GM21786 (cell line): ENCODE data around the gene KLHL30.

ENCODE experiments used
- ATAC-seq: cut with Tn5 transposase; IDR thresholded peaks from one replicate; pipeline ENCODE4 v1.9.1; 2021; ENCODE audit not compliant: unreplicated experiment

KLHL30 gene

GRCh38 chr2:238130111-238130695 lies 8.3 kb upstream of the KLHL30 start:
- ATAC-seq, result no peak

- no peak for ATAC-seq
Observed at GRCh38 chr2:238130696-238131628, 7.5 kb upstream of the KLHL30 start.

- no peak for ATAC-seq
Observed at GRCh38 chr2:238131761-238132462, 6.6 kb upstream of the KLHL30 start.

- ATAC-seq, result no peak
Observed at GRCh38 chr2:238132463-238133450, 5.7 kb upstream of the KLHL30 start.

GRCh38 chr2:238133499-238134392 lies 4.7 kb upstream of the KLHL30 start:
- no peak for ATAC-seq

- ATAC-seq, result no peak
Observed at GRCh38 chr2:238134393-238134785, 4.1 kb upstream of the KLHL30 start.

- ATAC-seq, result no peak
Observed at GRCh38 chr2:238135601-238136150, 2.8 kb upstream of the KLHL30 start.

GRCh38 chr2:238136820-238137537 lies 1.5 kb upstream of the KLHL30 start:
- ATAC-seq, result no peak

- no peak for ATAC-seq
Observed at GRCh38 chr2:238137885-238138284, 583 bp upstream of the KLHL30 start.

GRCh38 chr2:238139196-238140039 lies 950 bp downstream of the KLHL30 start:
- no peak for ATAC-seq

GRCh38 chr2:238140040-238140439 lies 1.6 kb downstream of the KLHL30 start:
- ATAC-seq, result no peak

GRCh38 chr2:238140721-238141540 lies 2.5 kb downstream of the KLHL30 start:
- ATAC-seq, result no peak

- no peak for ATAC-seq
Observed at GRCh38 chr2:238141541-238142318, 3.3 kb downstream of the KLHL30 start.

- ATAC-seq, result no peak
Observed at GRCh38 chr2:238142382-238143205, 4.1 kb downstream of the KLHL30 start.

- no peak for ATAC-seq
Observed at GRCh38 chr2:238143239-238143951, 4.9 kb downstream of the KLHL30 start.
